ENCODE results near the gene EIF2D. TPM values are rescaled to one million over a fixed set of nuclear protein-coding genes. Genes with fewer than 3 reads are reported as not detected.
"Not testable (repeated sequence)": the region's sequence is repeated elsewhere in the genome, so short reads cannot be mapped to it uniquely, and the experiment has no call there.

The EIF2D gene
- total RNA-seq, 1 donor = 47.9 TPM

DNA sequence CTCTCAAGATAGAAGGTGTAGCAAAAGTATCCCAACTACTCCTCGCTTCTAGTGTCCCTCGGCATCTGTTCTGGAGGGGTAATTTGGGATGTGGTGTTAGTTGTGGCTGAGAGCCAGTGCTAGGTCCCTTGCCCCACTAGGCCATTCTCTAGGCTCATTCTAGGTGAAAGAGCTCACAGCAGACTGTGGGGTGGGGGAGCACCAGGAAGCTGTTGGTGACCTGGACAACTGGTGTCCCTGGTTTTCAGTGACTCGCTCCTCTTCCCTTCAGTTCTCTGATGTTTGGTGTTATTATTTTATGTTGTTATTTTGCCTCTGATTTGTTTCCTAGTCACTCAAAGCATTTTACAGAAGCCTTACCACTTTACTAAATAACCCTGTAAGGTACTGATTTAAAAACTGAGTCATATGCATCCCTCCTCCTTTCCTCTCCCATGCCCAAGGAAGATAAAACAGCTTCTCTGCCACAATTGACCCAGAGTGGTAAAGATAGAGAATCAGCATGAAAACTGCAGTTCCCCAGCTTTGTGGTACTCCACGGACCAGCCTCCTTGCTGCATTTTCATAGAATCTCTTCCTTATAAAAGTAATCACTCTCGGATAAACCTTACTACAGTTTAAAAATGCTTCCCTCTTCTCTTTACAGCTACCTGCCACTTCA lies 37.1 kb upstream of the EIF2D start:
- no peak for DNase-seq (ENCODE audit: low read depth)
- H3K4me3 ChIP-seq (ENCODE audit: low read depth, low read length) = no peak overlapping the region
- TF ChIP-seq, protein P1, sequence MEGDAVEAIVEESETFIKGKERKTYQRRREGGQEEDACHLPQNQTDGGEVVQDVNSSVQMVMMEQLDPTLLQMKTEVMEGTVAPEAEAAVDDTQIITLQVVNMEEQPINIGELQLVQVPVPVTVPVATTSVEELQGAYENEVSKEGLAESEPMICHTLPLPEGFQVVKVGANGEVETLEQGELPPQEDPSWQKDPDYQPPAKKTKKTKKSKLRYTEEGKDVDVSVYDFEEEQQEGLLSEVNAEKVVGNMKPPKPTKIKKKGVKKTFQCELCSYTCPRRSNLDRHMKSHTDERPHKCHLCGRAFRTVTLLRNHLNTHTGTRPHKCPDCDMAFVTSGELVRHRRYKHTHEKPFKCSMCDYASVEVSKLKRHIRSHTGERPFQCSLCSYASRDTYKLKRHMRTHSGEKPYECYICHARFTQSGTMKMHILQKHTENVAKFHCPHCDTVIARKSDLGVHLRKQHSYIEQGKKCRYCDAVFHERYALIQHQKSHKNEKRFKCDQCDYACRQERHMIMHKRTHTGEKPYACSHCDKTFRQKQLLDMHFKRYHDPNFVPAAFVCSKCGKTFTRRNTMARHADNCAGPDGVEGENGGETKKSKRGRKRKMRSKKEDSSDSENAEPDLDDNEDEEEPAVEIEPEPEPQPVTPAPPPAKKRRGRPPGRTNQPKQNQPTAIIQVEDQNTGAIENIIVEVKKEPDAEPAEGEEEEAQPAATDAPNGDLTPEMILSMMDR (IDR thresholded peaks at IDR 0.05; ENCODE audit: insufficient read depth, low read depth, low read length) = no peak

DNA sequence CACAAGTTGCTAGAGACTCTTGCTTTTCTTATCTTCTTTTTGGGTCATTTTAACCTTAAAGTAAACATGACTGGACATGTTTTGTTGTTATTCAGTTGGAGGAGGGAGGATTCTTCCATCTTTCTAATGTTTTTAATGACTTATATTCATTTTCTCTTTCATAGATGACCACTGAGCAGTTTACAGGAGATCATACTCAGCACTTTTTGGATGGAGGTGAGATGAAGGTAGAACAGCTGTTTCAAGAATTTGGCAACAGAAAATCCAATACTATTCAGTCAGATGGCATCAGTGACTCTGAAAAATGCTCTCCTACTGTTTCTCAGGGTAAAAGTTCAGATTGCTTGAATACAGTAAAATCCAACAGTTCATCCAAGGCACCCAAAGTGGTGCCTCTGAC lies 35.0 kb upstream of the EIF2D start:
- no peak overlapping the region for H3K4me3 ChIP-seq (ENCODE audit: low read depth, low read length)

DNA sequence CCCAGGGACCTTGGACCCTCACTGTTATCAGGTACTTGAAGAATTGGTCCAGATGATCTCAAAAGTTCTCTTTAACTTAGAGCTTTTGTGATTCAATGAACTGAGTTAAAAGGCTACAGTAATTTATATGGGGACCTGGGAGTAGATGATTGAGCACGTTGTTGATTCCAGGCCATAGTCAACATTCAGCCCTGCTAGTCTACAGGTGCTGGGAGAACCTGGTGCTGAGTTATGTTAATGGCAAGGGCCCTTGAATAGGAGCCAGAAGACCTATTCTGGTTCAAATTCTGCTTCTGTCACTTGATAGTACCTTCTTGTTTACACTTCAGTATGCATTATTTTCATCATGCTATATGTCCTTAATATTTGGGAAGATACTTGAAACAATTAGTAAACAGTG lies 34.2 kb upstream of the EIF2D start:
- H3K4me3 ChIP-seq (ENCODE audit: low read depth, low read length) = no peak overlapping the region
- TF ChIP-seq, protein P1 (IDR thresholded peaks at IDR 0.05; ENCODE audit: insufficient read depth, low read depth, low read length) = no peak
- no peak for DNase-seq (ENCODE audit: low read depth)

More for the DNA sequence above, 35.0 kb upstream of the EIF2D start:
- DNase-seq (ENCODE audit: low read depth) = no peak
- TF ChIP-seq, protein P1 (IDR thresholded peaks at IDR 0.05; ENCODE audit: insufficient read depth, low read depth, low read length) = no peak

DNA sequence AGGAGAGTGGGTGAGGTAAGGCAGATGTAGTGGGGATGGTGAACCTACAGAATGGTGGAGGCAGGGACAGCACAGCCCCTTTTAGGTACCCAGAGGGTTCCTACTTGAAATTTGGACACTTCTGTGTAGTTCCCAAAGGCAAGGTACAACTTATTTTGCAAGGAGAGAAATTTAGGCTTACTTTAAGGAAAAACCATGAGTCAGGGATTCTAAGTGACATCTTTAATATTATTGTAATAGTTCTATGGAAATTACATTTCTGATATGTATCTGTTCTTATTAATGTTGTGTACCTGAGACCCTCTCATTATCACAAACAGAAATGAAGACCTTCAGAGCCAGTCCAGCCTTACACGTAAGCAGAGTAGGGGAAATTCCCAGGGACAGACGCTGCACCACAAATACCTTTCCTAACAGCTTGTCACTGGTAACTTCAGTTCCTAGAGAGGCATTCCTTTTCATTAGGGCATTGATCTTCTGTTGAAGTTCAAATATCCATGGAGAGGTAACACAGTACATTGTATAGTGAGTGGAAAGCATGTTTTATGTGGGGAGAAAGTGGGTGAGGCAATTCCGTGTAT lies 30.9 kb upstream of the EIF2D start:
- H3K4me3 ChIP-seq (ENCODE audit: low read depth, low read length) = no peak overlapping the region
- TF ChIP-seq, protein P1 (IDR thresholded peaks at IDR 0.05; ENCODE audit: insufficient read depth, low read depth, low read length) = no peak
- no peak for DNase-seq (ENCODE audit: low read depth)

DNA sequence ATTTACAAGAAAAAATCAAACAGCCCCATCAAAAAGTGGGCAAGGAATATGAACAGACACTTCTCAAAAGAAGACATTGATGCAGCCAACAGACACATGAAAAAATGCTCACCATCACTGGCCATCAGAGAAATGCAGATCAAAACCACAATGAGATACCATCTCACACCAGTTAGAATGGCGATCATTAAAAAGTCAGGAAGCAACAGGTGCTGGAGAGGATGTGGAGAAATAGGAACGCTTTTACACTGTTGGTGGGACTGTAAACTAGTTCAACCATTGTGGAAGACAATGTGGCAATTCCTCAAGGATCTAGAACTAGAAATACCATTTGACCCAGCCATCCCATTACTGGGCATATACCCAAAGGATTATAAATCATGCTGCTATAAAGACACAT lies 29.8 kb upstream of the EIF2D start:
- not testable (repeated sequence) for DNase-seq (ENCODE audit: low read depth); H3K4me3 ChIP-seq (ENCODE audit: low read depth, low read length)

DNA sequence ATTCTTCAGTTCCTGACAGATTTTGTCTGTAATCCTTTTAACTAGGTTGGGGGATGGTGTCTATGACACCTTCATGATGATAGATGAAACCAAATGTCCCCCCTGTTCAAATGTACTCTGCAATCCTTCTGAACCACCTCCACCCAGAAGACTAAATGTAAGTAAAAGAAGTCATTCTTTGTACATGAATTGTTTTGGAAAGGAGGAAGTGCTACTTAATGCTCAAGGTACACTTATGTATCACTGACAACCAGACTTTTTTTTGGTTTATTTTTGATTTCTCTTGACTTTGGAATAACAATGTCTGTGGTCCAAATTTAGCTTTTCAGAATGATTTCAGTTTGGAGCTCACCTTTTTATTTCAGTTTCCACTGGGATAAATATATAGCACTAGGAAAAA lies 25.3 kb upstream of the EIF2D start:
- TF ChIP-seq, protein P1 (IDR thresholded peaks at IDR 0.05; ENCODE audit: insufficient read depth, low read depth, low read length) = no peak
- DNase-seq (ENCODE audit: low read depth) = no peak
- H3K4me3 ChIP-seq (ENCODE audit: low read depth, low read length) = no peak overlapping the region

DNA sequence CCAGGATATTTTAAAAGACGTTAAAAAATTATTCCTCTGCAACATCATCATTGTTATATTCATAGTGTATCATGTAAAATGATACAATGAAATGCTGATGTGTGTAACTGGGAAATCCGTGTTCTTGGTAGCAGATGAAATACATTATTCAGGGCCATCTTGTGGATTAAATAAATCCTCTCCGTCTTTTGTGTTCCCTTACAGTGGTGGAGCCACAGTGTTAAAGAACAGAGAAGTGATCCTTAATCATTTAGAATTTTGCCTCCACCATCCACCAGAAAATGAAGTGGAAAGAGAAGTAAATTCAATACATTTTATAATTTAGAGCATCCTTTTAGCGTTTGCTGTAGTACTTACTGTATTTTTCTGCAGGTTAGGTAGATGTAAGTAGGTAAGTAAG lies 24.4 kb upstream of the EIF2D start:
- peak overlapping the region; percentile 84 for H3K4me3 ChIP-seq (ENCODE audit: low read depth, low read length)
- TF ChIP-seq, protein P1 (IDR thresholded peaks at IDR 0.05; ENCODE audit: insufficient read depth, low read depth, low read length) = no peak
- DNase-seq (ENCODE audit: low read depth) = no peak
